GM23338 (cell line): ENCODE data around the gene SMAD3.

ENCODE experiments used
- CTCF ChIP-seq, 2 experiments: fragments of 200-600 bp in 1 of 2; sonication (generic) in 1 of 2; conservative IDR thresholded peaks; 2 replicates each; pipeline versions ENCODE4 v1.5.1 to v1.6.1; 2016 to 2017; ENCODE audit warnings: antibody characterized with exemption in 2 of 2, low read depth in 2 of 2, mild to moderate bottlenecking in 2 of 2, moderate library complexity in 1 of 2
- EZH2 ChIP-seq: fragments of 200-600 bp; sonication (generic); IDR thresholded peaks from one replicate; pipeline ENCODE4 v1.8.0; 2017; ENCODE audit warnings: antibody characterized with exemption, mild to moderate bottlenecking, low read depth; ENCODE audit not compliant: unreplicated experiment
- EZH2phosphoT487 ChIP-seq: fragments of 200-600 bp; sonication (generic); IDR thresholded peaks from one replicate; pipeline ENCODE4 v1.8.1; 2018; ENCODE audit warnings: antibody characterized with exemption; ENCODE audit not compliant: unreplicated experiment
- POLR2AphosphoS5 ChIP-seq: IDR thresholded peaks from 2 replicates; pipeline ENCODE4 v1.6.1; 2016; ENCODE audit warnings: antibody characterized with exemption, low read depth
- REST ChIP-seq: IDR thresholded peaks from one replicate; pipeline ENCODE4 v1.6.1; 2018; ENCODE audit warnings: antibody characterized with exemption; ENCODE audit not compliant: unreplicated experiment
- ZNF331 ChIP-seq: fragments of 250-450 bp; sonication (Bioruptor Pico); IDR thresholded peaks from 2 replicates; pipeline ENCODE4 v1.5.0; 2020; ENCODE audit warnings: low read depth, mild to moderate bottlenecking, moderate library complexity

GRCh38 chr15:67119238-67119846 lies 53.9 kb downstream of the SMAD3 start:
- TF ChIP-seq CTCF (conservative IDR thresholded peaks at IDR 0.05; ENCODE audit: low read depth in 2 of 2): no peak
- no peak for TF ChIP-seq REST
- no peak for TF ChIP-seq EZH2phosphoT487
- TF ChIP-seq EZH2: no peak
- no peak for TF ChIP-seq ZNF331 (CRISPR knock-in tag)
- no peak for TF ChIP-seq POLR2AphosphoS5
